ENCODE data around the gene ZNRF2. TPM values are rescaled to one million over a fixed set of nuclear protein-coding genes. Genes with fewer than 3 reads are reported as not detected.

The ZNRF2 gene
- total and polyA plus RNA-seq, 2 experiments from 2014 or later: 18.6 to 46.7 TPM

DNA sequence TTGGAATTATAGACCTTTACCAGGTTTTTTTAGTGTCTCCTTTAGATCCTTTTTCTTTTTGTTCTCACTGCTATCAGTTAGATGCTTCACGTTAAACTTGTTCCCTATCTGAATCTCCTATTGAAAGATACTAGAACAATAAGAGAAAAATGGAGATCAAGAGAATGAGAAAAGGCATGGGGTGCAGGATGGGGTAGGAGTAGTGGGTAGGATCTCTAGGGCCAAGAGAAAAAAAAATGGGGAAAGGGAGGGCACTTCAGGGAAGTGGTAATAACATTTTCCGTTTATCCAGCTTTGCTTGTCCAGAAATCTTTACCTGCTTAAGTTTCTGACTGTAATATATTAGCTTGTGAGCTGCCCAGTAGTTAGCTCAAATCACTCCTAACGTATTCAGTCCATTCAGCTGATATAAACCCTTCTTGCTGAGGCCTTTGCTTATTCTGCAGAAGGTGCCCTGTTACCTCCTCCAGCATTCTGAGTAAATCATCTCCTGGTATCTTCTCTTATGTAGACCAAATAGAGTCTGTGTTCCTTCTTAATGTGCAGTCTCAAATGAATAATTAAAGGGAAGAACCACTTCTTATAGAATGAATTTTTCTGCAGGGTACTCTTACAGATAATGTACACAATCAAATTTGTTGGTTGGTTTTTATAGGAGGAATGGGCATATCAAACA lies 69.7 kb downstream of the ZNRF2 start:
- H3K27ac ChIP-seq: no peak overlapping the region
- H3K4me3 ChIP-seq: no peak overlapping the region
- H3K27me3 ChIP-seq: no peaks in the 10 kb centered on the region
- peaks cover 3% of the 10 kb centered on the region for H3K36me3 ChIP-seq
- TF ChIP-seq, protein P1, sequence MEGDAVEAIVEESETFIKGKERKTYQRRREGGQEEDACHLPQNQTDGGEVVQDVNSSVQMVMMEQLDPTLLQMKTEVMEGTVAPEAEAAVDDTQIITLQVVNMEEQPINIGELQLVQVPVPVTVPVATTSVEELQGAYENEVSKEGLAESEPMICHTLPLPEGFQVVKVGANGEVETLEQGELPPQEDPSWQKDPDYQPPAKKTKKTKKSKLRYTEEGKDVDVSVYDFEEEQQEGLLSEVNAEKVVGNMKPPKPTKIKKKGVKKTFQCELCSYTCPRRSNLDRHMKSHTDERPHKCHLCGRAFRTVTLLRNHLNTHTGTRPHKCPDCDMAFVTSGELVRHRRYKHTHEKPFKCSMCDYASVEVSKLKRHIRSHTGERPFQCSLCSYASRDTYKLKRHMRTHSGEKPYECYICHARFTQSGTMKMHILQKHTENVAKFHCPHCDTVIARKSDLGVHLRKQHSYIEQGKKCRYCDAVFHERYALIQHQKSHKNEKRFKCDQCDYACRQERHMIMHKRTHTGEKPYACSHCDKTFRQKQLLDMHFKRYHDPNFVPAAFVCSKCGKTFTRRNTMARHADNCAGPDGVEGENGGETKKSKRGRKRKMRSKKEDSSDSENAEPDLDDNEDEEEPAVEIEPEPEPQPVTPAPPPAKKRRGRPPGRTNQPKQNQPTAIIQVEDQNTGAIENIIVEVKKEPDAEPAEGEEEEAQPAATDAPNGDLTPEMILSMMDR (IDR thresholded peaks at IDR 0.05; ENCODE audit: low read depth, low read length): no peak
- no peaks in the 10 kb centered on the region for H3K9me3 ChIP-seq (ENCODE audit: low read depth)
- DNase-seq (ENCODE audit: low read depth in 1 of 2, low spot score in 1 of 2): no peak
- H3K4me1 ChIP-seq (ENCODE audit: low read depth): peaks cover 19% of the 10 kb centered on the region

DNA sequence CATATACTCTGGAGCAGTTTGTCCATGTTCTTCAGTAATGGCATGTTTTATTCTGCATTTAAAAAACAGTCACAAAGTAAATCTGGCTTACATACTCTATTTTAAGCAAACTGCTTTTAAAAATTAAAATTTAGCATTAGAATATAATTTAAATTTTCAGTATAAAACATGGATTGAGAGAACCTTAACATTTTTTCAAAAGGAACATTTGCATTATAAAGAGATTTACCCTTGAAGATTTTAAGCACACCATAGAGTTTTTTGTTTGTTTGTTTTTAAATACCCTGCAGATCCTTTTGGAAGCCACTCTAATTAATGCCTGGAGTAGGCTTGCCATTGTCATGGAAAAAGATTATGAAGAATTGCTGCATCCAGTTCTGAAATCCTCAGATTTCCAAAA lies 70.4 kb downstream of the ZNRF2 start:
- DNase-seq (ENCODE audit: low read depth in 1 of 2, low spot score in 1 of 2): no peak
- H3K4me1 ChIP-seq (ENCODE audit: low read depth): peaks cover 14% of the 10 kb centered on the region
- no peak overlapping the region for H3K4me3 ChIP-seq
- TF ChIP-seq, protein P1 (IDR thresholded peaks at IDR 0.05; ENCODE audit: low read depth, low read length): no peak
- no peaks in the 10 kb centered on the region for H3K9me3 ChIP-seq (ENCODE audit: low read depth)
- H3K36me3 ChIP-seq: peaks cover 3% of the 10 kb centered on the region
- no peak overlapping the region for H3K27ac ChIP-seq
- H3K27me3 ChIP-seq: no peaks in the 10 kb centered on the region

DNA sequence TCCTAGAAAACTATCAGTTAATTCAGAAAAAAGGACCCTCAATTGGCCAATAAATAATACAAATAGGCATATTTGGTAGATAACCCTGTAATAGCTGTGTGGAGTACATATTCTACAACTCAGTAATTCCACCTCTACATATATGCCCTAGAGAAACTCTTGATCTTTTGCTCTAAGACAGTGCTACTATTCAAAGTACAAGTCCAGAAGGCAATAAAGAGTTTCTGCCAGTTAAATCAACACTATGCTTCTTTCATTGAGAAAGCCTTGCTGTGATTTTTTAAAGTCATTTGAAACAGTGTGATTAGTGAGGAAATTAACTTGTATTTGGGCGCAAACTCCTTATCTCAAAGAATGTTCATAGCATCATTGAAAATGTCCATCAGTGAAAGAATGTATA lies 75.6 kb downstream of the ZNRF2 start:
- DNase-seq (ENCODE audit: low read depth in 1 of 2, low spot score in 1 of 2): no peak
- H3K27me3 ChIP-seq: no peaks in the 10 kb centered on the region
- H3K27ac ChIP-seq: no peak overlapping the region
- no peak overlapping the region for H3K4me3 ChIP-seq
- TF ChIP-seq, protein P1 (IDR thresholded peaks at IDR 0.05; ENCODE audit: low read depth, low read length): no peak
- no peaks in the 10 kb centered on the region for H3K9me3 ChIP-seq (ENCODE audit: low read depth)
- H3K4me1 ChIP-seq (ENCODE audit: low read depth): no peaks in the 10 kb centered on the region
- H3K36me3 ChIP-seq: peaks cover 3% of the 10 kb centered on the region

DNA sequence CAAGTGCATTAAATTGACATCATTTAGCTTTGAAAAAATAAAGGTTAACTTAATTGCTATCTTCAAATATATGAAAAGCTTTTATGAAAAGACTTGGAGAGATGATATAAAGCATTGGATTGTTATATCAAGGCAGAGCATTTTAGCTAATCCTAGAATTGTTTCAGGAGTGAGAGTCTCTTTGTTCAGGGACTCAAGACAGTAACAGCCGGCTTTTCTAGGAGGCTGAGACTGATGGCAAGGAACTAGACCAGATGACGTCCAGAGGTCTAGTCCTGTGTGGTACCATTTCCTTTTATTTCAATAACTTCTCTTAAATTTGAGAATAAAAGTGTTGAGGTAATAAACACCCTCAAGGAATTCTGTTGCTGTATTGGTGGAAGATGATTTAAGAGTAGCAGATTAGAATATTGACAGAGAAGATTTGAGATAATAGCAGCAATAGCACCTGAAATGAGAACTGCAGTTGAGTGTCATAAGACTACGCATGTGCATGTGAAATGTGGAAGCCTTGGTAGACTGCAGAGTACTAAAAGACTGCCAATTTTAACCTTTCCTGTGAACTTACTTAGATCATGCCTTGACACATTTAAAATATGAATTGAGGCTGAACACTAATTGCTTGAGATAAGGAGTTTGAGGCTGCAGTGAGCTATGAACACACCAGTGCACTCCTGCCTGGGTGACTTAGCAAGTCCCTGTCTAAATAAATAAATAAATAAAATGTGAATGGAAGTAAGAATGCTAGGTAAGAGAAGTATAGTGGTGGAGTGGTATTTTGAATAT lies 79.6 kb downstream of the ZNRF2 start:
- H3K4me1 ChIP-seq (ENCODE audit: low read depth): peaks cover 6% of the 10 kb centered on the region
- TF ChIP-seq, protein P1 (IDR thresholded peaks at IDR 0.05; ENCODE audit: low read depth, low read length): no peak
- no peaks in the 10 kb centered on the region for H3K27me3 ChIP-seq
- DNase-seq (ENCODE audit: low read depth in 1 of 2, low spot score in 1 of 2): no peak
- no peaks in the 10 kb centered on the region for H3K9me3 ChIP-seq (ENCODE audit: low read depth)
- no peak overlapping the region for H3K4me3 ChIP-seq
- H3K36me3 ChIP-seq: peaks cover 5% of the 10 kb centered on the region
- no peak overlapping the region for H3K27ac ChIP-seq

DNA sequence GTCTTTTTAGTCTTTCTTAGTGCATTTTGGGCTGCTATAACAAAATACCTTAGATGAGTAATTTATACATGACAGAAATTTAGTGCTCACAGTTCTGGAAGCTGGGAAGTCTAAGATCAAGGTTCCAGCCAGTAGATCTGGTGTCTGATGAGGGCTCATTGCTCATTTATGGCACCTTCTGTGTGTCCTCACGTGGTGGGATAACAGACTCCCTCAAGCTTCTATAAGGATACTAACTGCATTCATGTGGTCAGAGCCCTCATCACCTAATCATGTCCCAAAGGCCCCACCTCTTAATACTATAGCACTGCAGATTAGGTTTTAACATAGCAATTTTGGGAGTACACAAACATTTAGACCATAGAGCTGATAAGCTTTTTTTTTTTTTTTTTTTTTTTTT lies 80.4 kb downstream of the ZNRF2 start:
- DNase-seq (ENCODE audit: low read depth in 1 of 2, low spot score in 1 of 2): no peak
- Histone ChIP-seq H3K36me3 (peaks cover 5% of the 10 kb centered on the region), H3K4me3 (no peak overlapping the region), H3K9me3 (ENCODE audit: low read depth) (no peaks in the 10 kb centered on the region), H3K4me1 (ENCODE audit: low read depth) (peaks cover 6% of the 10 kb centered on the region), H3K27me3 (no peaks in the 10 kb centered on the region), H3K27ac (no peak overlapping the region)
- TF ChIP-seq, protein P1 (IDR thresholded peaks at IDR 0.05; ENCODE audit: low read depth, low read length): no peak

Data from cardiac muscle cell (in vitro differentiated cells and primary cell).